GM03348 (cell line): ENCODE results near the gene TIMMDC1.
"Not testable (repeated sequence)": the region's sequence is repeated elsewhere in the genome, so short reads cannot be mapped to it uniquely, and the experiment has no call there.

Experiments
- DNase-seq: peaks from one replicate; pipeline ENCODE4 v3.0.0; 2012; ENCODE audit warnings: low spot score

Gene TIMMDC1

DNA sequence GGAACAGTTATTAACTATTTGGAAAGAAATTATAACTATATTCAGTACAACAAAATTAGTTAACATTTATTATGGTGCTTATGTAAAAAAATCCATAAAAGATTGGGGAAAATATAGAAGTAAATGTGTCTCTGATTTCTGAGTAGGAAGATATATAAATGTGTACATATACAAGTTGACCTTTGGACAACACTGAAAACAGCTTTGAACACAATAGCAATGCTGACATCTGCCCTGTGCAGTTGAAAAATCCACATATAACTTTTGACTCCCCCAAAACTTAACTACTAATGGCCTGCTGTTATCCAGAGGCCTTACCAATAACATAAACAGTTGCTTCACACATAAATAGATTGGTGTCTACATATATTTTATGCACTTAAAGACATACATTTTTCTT, 12.3 kb downstream of the TIMMDC1 start:
- DNase-seq = no peak

DNA sequence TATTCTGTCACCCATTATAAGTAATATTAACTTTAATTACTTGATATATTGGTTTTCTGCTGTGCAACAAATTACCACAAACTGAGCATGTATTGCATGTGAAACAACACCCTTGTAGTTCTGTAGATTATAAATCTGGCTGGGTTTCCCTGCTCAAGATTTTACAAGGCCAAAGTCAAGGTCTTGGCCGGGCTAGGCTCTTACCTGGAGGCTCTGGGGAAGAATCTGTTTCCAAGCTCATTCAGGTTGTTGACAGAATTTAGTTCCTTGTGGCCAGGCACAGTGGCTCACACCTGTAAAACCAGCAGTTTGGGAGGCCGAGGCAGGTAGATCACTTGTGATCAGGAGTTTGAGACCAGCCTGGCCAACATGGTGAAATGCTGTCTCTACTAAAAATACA, 16.3 kb downstream of the TIMMDC1 start:
- DNase-seq = no peak

DNA sequence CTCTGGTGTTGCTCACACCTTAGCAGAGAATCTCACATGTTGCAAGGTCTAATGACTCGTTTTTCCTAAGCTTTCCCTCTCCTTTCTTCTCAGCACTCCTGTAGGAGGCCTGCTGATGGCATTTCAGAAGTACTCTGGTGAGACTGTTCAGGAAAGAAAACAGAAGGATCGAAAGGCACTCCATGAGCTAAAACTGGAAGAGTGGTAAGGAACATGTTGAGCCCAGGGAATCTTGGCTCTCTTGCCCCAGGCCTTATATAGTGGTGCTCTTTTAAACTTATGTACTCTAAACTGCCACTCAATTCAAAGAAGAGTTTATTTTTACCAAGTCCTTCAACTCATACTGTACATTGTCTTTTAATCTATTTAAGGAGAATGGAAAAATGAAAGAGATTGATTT, 18.8 kb downstream of the TIMMDC1 start:
- no peak for DNase-seq

DNA sequence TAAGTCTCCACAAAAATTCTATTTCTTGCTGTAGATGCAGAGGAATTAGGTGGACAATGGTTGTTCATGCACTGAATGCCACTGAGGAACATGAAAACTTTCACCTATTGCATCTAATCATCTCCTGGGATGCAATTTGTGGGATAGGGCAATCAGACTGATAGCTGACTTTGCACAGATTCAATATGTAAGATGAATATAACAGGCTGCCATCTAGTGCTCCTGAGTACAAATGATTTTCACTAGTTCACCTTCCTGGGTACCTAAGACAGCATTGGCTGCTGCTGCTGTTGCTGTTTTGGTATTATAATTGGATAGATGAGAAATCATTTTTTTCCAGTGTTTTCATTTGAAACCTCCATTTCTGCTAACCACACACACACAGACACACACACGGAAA, 19.7 kb downstream of the TIMMDC1 start:
- DNase-seq = no peak

DNA sequence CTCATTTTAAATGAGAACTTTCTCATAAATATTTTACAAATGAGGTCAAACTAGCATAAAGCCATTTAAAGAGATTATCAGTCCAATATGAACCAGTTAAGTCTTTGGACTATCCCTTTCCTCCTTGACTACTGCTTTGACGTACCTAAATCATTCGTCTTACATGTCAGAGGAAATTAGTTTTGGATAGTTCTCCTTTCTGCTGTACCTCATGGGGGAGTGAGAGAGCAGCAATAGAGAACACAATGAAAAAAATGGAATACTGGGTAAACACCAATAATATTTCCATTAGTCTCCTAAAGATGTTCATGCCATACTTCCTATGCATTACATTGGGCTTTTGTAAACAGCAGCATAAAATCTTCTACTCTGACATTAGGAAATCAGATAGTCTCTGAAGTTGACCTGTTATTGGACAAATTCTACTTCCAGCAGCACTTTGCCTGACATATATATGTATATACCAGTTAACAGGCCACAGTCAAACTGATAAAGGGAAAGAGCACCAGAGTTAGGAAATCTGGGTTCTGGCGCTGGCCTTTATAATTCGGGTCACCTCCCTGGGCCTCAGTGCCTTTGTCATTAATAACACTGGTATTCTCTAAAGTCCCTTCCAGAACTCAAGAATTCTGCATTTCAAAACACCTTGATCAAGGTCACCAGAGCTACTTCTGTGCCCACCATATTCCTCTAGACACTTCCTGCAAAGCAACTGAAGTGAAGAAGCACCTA, 26.8 kb downstream of the TIMMDC1 start:
- peak; percentile 13 for DNase-seq

DNA sequence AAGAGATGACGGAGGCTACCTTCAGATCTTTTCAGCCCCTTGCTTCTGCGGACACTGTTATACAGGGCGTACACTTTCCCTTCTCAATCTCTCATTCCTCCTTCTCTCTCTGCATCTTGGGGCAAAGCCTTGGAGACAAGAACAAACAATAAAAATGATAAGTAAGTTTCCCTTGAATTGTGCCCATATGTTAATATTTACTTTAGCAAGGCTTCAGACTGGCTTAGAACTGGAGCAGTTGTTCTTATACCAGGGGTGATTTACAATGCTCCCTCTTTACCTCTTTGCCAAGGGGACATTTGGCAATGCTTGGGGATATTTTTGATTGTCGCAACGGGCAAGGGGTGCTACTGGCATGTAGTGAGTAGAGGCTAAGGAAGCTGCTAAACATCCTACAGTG, 29.4 kb downstream of the TIMMDC1 start:
- no peak for DNase-seq

DNA sequence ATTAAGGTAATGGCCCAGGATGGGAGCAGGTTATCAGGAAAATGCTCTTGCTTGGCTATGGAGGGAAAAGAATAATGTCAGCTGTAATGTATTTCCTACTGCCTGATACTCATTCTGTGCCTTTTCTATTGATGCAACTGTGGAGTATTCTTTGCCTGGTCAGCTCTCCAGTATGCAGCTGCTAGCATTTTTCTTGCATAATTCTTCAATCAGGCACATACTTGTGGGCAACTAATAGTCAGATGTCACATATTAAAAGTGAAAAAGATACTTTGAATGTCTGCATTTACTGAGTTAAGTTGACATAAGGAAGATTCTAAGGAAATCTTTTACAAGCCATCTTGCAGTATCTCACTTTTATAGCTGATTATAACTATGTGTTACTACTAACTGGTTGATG, 31.5 kb downstream of the TIMMDC1 start:
- peak; percentile 79 for DNase-seq

DNA sequence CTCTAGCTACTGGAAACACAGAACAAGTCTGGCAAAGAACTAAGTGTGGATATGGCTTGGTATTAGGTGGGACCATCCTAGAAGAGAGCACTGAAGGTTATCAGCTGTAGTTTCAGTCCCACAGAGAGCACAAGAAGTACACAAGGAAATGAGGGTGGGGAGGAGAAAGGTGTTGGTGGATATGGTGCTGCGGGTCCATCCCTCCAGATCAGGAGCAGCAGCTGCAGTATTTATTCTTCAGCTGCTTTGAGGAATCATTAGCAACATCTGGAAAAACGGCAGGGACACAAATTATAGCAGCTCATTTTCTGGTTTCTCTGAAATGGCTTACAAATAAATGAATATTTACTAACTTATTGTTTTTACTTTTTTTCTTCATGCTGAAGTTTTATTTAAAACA, 32.1 kb downstream of the TIMMDC1 start:
- no peak for DNase-seq

DNA sequence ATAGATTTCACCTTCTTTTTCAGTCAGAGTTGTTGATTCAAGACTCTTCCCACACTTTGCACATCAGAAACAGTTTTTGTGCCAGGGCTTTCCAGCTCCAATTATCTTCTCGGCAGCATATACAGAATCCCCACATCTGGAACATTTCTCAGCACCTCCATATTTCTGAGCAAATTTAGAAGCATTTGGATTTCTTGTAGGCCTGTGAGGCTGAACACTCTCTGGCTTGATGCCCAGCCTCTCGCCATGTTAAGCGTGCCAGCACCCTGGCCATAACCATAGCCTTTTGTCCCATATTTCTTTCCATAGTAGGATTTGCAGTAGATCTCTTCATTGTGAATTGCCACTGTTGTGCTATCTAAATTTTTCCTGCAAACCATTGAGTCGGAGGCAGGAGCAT, 32.8 kb downstream of the TIMMDC1 start:
- DNase-seq = no peak

DNA sequence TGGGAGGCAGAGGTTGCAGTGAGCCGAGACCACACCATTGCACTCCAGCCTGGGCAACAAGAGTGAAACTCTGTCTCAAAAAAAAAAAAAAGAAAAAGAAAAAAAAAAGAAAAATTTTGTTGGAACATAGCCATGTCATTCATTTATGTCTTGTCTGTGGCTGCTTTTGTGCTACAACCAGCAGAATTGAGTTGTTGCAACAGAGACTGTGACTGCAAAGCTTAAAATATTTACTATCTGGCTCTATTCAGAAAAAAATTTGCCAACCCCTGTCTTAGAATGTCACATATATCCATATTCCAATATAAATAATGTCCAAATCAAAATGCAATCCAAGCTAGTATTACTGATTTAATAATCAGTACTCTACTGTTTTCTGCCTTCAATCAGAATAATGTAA, 35.9 kb downstream of the TIMMDC1 start:
- DNase-seq = no peak

DNA sequence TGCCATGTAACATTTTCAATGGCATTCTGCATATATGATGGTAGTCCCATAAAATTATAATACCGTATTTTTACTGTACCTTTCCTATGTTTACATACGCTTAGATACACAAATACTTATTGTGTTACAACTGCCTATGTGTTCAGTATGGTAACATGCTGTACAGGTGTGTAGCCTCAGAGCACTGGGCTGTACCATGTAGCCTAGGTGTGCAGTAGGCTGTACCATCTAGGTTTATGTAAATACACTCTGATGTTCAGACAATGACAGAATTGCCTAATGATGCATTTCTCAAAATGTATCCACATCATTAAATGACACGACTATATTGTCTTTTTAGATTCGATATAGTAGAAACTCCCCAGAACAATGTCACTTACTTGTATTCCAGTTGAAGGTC, 38.4 kb downstream of the TIMMDC1 start:
- no peak for DNase-seq

DNA sequence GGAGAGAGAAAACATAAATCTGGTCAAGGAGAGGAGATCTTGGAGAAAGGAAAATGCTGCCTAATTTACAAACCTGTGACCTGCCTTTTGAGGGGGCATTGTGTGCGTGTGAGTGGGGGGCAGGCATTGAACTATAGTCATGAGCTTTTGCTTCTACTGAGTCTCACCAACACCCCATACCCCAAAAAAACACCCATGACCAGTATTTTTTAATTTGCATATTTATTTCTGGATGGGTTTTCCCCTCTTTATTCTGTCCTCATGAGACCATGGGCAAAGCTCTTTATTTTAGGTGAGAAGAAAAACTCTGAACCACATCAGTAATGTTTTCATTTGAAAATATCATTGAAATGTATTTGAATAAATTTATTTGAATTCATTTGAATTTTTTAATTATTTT, 40.4 kb downstream of the TIMMDC1 start:
- no peak for DNase-seq

DNA sequence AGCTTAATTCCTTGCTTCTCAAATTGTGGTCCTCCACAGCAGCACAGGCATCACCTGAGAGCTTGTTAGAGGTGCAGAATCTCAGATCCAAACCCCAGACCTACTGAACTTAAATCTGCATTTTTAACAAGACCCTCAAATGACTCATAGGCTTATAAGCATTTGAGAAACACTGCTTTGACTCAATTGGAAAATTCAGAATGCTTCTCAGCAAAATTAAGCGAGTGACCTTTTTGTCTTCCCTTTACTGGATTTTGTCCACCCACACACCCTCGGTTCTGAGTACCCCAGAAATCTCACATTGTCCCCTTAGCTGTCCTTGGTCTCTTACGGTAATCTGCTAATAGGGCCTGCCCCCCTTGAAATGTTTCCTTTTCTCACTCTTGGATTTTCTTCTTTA, 43.2 kb downstream of the TIMMDC1 start:
- DNase-seq = no peak

DNA sequence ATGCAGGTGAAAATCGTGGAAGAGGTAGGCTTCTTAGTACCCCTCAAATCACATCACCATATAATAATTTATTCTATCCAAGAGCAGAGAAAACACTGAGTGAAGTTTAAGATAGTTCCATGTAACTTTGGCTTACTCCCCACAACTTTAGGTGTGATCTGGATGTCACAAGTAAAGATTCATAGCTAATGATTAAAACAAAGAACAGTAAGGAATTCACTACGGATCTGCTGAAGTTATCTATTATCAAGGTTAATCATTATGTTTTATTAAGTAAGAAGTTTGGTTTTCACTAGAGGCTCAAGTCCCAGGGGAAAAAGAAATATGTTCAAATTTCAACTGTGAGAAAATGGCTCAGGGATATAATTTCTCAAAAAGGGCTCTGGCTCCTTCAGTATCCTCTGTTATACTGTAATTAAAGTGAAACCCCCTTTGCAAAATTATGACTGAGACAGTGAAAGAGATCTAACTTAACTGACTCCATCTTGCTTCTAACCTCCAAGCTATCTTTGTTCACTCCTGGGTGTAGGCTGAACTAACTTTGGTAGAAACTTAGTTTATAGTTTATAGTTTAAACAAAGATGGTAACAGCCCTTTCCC, 43.9 kb downstream of the TIMMDC1 start:
- DNase-seq = no peak

DNA sequence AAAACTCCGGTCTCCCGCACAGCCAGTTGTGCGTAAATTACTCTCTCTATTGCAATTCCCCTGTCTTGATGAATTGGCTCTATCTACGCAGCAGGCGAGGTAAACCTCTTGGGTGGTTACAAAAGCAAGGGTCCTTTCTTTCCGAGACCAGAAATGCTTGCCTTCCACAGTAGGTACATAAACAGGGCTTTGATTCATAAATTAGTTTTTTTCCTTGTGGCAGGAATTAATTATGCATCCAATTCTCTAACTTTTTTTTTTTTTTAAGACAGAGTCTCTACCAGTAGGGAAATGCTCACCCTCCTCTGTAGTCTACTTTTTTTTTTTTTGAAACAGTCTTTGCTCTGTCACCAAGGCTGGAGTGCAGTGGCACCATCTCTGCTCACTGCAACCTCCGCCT, 44.8 kb downstream of the TIMMDC1 start:
- DNase-seq = no peak

DNA sequence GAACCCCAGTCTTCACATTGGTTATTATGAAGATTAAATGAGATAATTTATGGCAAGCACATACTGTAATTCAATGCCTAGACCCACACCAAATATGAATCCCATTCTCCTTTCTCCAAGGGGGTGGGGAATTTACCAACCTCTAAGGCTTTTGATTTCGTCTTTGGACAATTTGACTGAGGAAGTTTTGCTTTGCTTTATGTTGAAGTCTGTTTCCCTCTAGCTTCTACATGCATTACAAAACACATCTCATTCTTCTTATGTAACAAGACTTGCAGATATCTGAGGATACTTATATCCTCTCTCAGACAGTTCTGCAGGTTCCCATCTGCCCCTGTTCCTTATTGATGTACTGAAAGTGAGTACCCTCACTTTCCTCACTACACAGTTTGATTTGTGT, 48.9 kb downstream of the TIMMDC1 start:
- no peak for DNase-seq

DNA sequence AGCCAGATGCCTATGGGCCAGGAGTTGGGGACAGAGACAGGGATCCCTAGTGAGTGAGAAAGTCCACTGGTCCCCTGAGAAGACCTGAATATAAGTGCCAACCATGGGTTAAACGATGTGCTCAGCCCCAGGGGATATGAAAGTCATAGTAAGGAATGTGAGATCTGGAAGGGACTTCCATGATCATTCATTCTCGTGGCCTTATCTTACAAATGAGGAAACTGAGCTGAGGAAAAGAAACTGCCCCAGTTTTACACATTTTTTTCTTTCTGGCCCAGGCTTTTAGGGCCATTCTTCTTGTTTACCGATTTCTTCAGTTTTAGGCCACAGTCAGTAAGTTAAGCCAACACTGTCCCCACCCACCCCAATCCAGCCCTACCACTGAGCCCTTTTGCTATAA, 50.0 kb downstream of the TIMMDC1 start:
- no peak for DNase-seq

DNA sequence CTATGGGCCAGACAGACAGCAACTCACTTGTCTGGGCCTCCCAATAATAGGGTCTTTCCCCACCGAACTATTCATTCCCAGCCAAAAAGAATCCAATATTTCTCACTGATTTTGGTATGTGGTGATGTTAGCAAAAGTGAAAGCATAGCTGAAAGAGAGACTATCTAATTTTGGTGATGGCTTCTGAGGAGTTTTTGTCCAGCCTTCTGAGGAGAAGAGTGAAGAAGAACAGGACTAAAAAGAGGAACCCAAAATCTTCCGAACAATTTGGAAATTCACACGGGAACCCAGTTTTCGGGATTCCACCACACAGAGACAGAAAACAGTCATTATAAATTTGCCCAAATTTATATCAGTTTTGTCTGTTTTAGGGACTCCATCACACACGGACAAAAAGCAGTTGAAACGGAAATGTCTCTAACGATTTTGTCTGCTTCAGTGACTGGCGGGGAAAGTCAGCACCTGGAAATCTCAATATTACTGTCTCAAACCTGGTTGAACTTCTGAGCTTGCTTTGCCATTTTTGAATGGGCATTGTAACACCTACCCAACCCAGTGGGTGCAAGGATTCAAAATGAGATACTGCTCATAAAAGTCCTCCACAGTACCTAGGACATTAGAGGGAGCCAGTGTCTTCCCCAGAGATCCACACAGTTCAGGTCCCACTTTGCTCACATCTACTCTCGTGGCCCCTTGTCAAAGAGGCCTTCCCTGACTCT, 52.0 kb downstream of the TIMMDC1 start:
- DNase-seq = no peak

DNA sequence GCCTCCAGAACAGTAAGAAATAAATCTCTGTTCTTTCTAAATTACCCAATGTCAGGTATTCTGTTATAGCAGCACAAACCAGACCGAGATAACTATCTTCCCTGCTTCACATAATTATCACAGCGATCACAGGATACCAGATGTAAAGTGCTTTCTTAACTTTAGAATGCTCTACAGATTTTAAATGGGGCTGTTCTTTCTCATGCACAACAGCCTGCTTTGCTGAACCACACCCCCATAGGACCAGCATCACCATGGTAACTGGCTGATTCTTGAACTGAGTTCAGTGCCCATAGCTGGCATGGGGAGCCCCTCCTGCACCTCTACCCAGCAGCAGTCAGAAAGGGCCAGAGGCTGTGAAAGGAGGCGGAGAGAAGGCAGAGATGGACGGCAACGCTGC, 53.3 kb downstream of the TIMMDC1 start:
- no peak for DNase-seq

DNA sequence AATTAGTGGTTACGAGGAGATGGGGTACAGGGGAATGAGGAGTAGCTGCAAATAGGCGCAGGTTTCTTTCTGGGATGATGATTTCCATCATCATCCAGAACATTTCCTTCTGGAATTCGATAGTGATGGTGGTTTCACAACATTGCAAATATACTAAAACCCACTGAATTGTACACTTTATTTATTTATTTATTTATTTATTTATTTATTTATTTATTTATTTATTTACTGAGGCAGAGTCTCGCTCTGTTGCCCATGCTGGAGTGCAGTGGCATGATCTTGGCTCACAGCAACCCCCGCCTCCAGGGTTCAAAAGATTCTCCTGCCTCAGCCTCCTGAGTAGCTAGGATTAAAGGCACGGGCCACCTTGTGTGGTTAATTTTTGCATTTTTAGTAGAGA, 54.6 kb downstream of the TIMMDC1 start:
- DNase-seq = not testable (repeated sequence)

DNA sequence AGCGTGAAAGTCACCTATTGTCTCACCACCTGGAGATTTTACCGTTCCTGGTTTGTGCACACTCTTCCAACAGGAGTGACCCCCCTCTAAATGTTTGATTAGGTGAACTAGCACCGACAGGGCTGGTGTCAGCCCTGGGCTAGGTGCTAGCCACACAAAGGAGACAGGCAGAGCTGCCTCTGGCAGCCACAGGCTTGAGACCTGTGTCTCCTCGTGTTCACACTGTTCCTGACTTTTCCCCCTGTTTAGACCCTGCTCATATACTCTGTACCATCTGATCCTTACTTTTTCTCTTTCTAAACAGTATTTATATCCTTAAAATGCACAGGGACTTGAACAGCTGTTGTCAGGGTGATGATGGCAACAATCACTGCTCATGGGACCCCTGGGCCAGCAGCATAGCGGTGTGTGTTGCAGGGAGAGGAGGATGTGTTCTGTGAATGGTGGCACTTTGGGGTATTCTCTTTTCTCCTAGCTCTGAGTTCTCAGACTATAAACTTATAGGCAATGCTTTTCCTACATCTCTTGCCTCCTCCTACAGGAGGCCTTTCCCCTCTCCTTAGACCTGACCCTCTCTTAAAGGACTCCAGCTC, 55.6 kb downstream of the TIMMDC1 start:
- no peak for DNase-seq

DNA sequence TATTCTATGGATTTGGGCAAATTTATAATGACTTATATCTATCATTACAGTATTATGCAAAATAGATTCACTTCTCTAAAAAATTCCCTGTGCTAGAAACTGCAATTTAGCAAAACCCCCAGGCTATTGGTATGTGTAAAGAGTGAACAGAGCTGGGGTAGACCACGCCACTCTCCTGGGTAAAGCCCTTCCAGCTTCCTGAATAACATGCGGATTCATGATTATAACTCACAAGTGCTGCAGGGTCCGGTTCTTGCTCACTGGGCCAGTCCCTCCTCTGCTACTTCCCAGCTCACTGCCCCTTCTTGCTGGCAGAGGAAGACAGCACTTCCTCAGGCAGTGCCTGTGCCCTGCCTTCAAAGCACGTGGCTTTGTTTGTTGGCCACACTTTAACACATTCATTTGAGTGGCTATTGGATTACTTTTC, 57.0 kb downstream of the TIMMDC1 start:
- DNase-seq = no peak

DNA sequence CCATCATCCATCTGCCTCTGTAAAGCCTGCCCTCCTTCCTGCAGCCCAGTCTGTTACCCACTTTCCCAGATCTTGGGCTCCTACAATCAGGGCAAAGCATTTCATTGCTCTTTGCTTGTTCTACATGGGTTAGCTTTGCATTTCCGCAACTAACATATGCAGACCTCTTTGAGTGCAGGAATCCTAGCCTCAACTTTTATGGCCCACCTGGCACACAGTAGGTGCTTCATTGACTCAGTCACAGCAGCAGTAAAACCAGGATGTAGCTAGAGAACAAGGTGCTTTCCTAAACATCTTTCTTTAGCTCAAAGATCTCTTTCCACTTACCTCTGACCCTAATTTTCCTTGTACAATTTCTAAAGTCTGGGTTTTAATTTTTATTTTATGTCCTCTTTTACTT, 57.6 kb downstream of the TIMMDC1 start:
- no peak for DNase-seq
